ENCODE measurements around the gene PCNA. TPM values are rescaled to one million over a fixed set of nuclear protein-coding genes. Genes with fewer than 3 reads are reported as not detected.

The PCNA gene
- total and polyA plus RNA-seq, 9 of the 15 experiments (the other 6 are each of a cell fraction or from before 2014, with no cell fraction given) = 213 to 390 (median 291) TPM

GRCh38 chr20:5133998-5134397, 14.2 kb upstream of the PCNA start:
- no peak overlapping the region for H3K9ac ChIP-seq (ENCODE audit: insufficient read depth in 1 of 2, low read depth in 2 of 2, low read length in 2 of 2)
- no TSS peak for BruUV-seq (replicated peaks)
- H4K20me1 ChIP-seq (replicated peaks; ENCODE audit: control insufficient read depth, insufficient read depth, low read length) = no peaks in the 10 kb centered on the region
- H3K9me3 ChIP-seq (replicated peaks; ENCODE audit: control insufficient read depth, insufficient read depth, low read depth, low read length) = no peaks in the 10 kb centered on the region
- H3K27ac ChIP-seq (ENCODE audit: extremely low read depth, low read depth, low read length) = no peak overlapping the region
- in situ Hi-C loops (cut with MboI) (no loop called here), intact Hi-C loops (cut with micrococcal nuclease) (no loop called here)
- no peak overlapping the region for H3K4me2 ChIP-seq (ENCODE audit: insufficient read depth, low read length)
- no peaks in the 10 kb centered on the region for H3K9me1 ChIP-seq (ENCODE audit: control insufficient read depth, insufficient read depth, low read length)
- peaks cover 39% of the 10 kb centered on the region for H3K79me2 ChIP-seq (ENCODE audit: control insufficient read depth, insufficient read depth, low read length)
- TF ChIP-seq ZNF707 (CRISPR knock-in tag; conservative IDR thresholded peaks at IDR 0.05) = no peak
- TF ChIP-seq AFF4 (CRISPR knock-in tag; IDR thresholded peaks at IDR 0.05) = no peak
- no peak for TF ChIP-seq ETV6 (IDR thresholded peaks at IDR 0.05; ENCODE audit: borderline replicate concordance in 1 of 2, low read depth in 2 of 2, low read length in 1 of 2)
- no peak for TF ChIP-seq ETV6 (CRISPR knock-in tag; IDR thresholded peaks at IDR 0.05; ENCODE audit: borderline replicate concordance)
- TF ChIP-seq ZBTB7A (IDR thresholded peaks at IDR 0.05; ENCODE audit: borderline replicate concordance, control insufficient read depth, low read depth, low read length) = no peak
- TF ChIP-seq POLR2AphosphoS5 (IDR thresholded peaks at IDR 0.05; ENCODE audit: control insufficient read depth, insufficient read depth, low read depth, low read length) = no peak
- no peak for TF ChIP-seq ZNF395 (CRISPR knock-in tag; IDR thresholded peaks at IDR 0.05)
- no peak for TF ChIP-seq TARDBP (IDR thresholded peaks at IDR 0.05)
- H3K36me3 ChIP-seq (ENCODE audit: control insufficient read depth, insufficient read depth, low read length) = no peaks in the 10 kb centered on the region
- no peak for ATAC-seq
- no peak overlapping the region for H2AFZ ChIP-seq (ENCODE audit: low read depth, low read length)
- DNase-seq (ENCODE audit: extremely low read depth in 1 of 4, low spot score in 3 of 4) = no peak
- no peaks in the 10 kb centered on the region for H3K27me3 ChIP-seq (ENCODE audit: control insufficient read depth in 2 of 2, insufficient read depth in 2 of 2, low read length in 2 of 2)
- no peak for FAIRE-seq
- peaks cover 0 to 5% of the 10 kb centered on the region in 2 experiments; a peak in 2 of 5 replicates for H3K4me1 ChIP-seq (replicated peaks in 1 of 2; ENCODE audit: control insufficient read depth in 2 of 2, insufficient read depth in 2 of 2, low read length in 2 of 2)
- ChIA-PET CTCF (ENCODE audit: low intra/inter-chr PET ratio) (no interaction called here), POLR2A (interaction anchor here (0.6 to 1.2 kb wide), 2 partner anchors 14 to 1988 kb away, joined by 3 read pairs; partner anchors contain the start of gene PCNA)
- 95% methylated on average over 6 of the region's 6 CpGs for WGBS (ENCODE audit: insufficient coverage, low coverage, missing lambda C conversion rate)
- no peak overlapping the region for H3K4me3 ChIP-seq

Data from K562 (cell line).